ENCODE data around the gene PTPRB.

DNA sequence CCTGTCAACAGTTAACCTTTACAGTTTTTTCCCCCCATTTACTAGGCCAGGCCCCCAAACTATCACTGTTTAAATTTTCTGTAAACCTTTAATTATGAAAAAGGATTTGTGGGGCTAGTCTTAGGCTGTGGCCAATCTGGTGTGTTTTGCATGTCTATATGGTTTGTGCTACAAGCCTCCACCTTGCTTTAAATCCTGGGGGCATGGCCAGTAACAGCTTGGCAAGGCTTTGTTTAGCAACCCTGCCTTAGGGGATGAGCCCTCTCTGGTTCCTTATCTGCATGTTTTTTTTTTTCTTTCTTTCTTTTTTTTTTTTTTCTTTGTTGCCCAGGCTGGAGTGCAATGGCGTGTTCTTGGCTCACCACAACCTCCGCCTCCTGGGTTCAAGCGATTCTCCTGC is 168.5 kb downstream of the PTPRB start:
- TF ChIP-seq POLR2A (IDR thresholded peaks at IDR 0.05; ENCODE audit: low read length) (no peak), HOXA7 (CRISPR knock-in tag; IDR thresholded peaks at IDR 0.05) (no peak), ZFP36 (IDR thresholded peaks at IDR 0.05; ENCODE audit: borderline replicate concordance, partially characterized antibody) (no peak), JUN (IDR thresholded peaks at IDR 0.05) (no peak), CBX2 (IDR thresholded peaks at IDR 0.05; ENCODE audit: borderline replicate concordance, low read depth) (no peak), TP53 (CRISPR knock-in tag; IDR thresholded peaks at IDR 0.05) (no peak), MAFK (IDR thresholded peaks at IDR 0.05; ENCODE audit: partially characterized antibody) (no peak), RFX5 (IDR thresholded peaks at IDR 0.05) (no peak), RAD21 (conservative IDR thresholded peaks at IDR 0.05 in 1 of 2, IDR thresholded peaks at IDR 0.05 in 1 of 2) (no peak), ZSCAN20 (CRISPR knock-in tag; IDR thresholded peaks at IDR 0.05) (no peak), SREBF2 (IDR thresholded peaks at IDR 0.05) (no peak)
- TF ChIP-seq, protein P1, sequence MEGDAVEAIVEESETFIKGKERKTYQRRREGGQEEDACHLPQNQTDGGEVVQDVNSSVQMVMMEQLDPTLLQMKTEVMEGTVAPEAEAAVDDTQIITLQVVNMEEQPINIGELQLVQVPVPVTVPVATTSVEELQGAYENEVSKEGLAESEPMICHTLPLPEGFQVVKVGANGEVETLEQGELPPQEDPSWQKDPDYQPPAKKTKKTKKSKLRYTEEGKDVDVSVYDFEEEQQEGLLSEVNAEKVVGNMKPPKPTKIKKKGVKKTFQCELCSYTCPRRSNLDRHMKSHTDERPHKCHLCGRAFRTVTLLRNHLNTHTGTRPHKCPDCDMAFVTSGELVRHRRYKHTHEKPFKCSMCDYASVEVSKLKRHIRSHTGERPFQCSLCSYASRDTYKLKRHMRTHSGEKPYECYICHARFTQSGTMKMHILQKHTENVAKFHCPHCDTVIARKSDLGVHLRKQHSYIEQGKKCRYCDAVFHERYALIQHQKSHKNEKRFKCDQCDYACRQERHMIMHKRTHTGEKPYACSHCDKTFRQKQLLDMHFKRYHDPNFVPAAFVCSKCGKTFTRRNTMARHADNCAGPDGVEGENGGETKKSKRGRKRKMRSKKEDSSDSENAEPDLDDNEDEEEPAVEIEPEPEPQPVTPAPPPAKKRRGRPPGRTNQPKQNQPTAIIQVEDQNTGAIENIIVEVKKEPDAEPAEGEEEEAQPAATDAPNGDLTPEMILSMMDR (IDR thresholded peaks at IDR 0.05) = no peak
- TF ChIP-seq, protein P2, sequence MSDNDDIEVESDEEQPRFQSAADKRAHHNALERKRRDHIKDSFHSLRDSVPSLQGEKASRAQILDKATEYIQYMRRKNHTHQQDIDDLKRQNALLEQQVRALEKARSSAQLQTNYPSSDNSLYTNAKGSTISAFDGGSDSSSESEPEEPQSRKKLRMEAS (IDR thresholded peaks at IDR 0.05) = no peak
